Measurements from ENCODE around the gene ATP4B.

- TF ChIP-seq EP300 (IDR thresholded peaks at IDR 0.05), result no peak
- TF ChIP-seq POLR2A (IDR thresholded peaks at IDR 0.05; ENCODE audit: low read length), result no peak
- TF ChIP-seq POLR2AphosphoS2 (conservative IDR thresholded peaks at IDR 0.05; ENCODE audit: low read length), result no peak
- no peak for TF ChIP-seq CTCF (IDR thresholded peaks at IDR 0.05)
- TF ChIP-seq CHD2 (IDR thresholded peaks at IDR 0.05; ENCODE audit: low read length, partially characterized antibody), result no peak
- TF ChIP-seq CEBPB (IDR thresholded peaks at IDR 0.05), result no peak
These were observed 14.4 kb downstream of the ATP4B start for GRCh38 chr13:113643593-113643992.
